GM12872 (cell line): ENCODE measurements around the gene NADSYN1.

ENCODE experiments used
- TF ChIP-seq, protein P1 (sequence below): IDR thresholded peaks from 3 replicates; pipeline ENCODE4 v1.5.1; 2011; ENCODE audit warnings: low read depth, mild to moderate bottlenecking, low read length, moderate library complexity; ENCODE audit not compliant: insufficient read depth

Gene NADSYN1

DNA sequence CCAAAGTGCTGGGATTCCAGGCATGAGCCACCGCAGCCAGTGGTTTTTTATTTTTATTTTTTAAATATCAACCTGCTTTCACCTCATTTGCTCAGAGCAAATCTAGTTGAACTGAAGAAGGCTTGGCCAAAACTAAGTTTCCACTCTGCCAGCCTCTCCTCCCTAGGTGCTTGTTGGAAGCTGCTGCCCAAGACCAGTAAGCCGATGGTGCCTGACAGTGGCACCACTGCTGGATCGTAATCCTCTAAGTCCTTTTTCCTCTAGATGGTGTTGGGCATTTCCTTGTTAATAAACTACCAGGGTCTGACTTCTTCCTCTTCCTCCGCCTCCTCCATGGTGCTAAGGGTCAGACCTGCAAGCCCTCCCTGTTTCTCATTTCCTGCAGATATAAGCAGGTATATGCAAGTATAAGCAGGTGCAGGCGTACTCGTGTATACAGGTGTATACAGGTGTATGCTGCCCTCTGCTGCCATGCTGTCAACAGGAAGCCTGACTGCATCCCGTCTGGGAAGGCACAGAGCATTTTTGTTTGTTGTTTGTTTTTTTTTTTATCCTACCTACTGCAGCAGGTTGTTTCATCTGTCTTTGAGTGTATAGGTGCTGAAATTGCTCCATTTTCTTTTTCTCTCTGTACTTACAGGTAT, 1.6 kb downstream of the NADSYN1 start:
- TF ChIP-seq, protein P1, sequence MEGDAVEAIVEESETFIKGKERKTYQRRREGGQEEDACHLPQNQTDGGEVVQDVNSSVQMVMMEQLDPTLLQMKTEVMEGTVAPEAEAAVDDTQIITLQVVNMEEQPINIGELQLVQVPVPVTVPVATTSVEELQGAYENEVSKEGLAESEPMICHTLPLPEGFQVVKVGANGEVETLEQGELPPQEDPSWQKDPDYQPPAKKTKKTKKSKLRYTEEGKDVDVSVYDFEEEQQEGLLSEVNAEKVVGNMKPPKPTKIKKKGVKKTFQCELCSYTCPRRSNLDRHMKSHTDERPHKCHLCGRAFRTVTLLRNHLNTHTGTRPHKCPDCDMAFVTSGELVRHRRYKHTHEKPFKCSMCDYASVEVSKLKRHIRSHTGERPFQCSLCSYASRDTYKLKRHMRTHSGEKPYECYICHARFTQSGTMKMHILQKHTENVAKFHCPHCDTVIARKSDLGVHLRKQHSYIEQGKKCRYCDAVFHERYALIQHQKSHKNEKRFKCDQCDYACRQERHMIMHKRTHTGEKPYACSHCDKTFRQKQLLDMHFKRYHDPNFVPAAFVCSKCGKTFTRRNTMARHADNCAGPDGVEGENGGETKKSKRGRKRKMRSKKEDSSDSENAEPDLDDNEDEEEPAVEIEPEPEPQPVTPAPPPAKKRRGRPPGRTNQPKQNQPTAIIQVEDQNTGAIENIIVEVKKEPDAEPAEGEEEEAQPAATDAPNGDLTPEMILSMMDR: no peak

DNA sequence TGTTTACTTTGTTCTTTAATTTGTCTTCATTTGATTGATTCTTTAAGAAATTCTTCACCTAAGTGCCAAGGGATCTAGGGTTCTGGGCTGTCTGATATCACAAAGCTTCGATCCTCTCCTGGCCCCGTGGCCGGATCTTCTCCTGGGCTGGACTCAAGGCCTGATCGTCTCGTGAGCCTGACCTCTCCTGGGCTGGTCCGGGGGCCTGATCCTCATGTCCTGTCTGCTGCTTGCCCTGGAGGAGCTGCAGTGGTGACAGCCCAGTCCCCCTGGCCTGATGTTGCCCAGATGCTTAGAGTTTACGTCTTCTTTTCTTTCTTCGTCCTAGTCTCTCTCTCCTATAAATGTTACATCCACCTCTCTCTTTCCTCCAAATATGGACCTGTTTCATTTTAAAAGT, 3.3 kb downstream of the NADSYN1 start:
- TF ChIP-seq, protein P1: no peak

DNA sequence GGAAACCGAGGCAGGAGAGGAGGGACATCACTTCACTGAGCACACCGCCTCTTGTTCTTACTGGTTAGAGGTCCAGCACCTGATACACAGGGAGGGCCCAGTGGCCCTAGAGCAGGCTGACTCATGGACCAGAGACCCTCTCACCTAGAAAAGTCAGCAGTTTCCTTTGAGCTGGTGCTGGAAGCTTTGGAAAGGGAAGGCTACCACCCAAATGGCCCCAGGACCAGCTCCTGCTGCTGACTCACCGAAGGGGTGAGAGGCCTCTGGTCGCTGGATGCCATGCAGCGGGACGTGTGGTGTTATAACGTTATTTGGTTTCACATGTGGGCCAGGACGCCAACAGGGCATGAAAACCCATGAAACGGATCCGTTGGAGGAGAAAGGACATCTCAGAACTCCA, 3.8 kb downstream of the NADSYN1 start:
- TF ChIP-seq, protein P1: no peak

DNA sequence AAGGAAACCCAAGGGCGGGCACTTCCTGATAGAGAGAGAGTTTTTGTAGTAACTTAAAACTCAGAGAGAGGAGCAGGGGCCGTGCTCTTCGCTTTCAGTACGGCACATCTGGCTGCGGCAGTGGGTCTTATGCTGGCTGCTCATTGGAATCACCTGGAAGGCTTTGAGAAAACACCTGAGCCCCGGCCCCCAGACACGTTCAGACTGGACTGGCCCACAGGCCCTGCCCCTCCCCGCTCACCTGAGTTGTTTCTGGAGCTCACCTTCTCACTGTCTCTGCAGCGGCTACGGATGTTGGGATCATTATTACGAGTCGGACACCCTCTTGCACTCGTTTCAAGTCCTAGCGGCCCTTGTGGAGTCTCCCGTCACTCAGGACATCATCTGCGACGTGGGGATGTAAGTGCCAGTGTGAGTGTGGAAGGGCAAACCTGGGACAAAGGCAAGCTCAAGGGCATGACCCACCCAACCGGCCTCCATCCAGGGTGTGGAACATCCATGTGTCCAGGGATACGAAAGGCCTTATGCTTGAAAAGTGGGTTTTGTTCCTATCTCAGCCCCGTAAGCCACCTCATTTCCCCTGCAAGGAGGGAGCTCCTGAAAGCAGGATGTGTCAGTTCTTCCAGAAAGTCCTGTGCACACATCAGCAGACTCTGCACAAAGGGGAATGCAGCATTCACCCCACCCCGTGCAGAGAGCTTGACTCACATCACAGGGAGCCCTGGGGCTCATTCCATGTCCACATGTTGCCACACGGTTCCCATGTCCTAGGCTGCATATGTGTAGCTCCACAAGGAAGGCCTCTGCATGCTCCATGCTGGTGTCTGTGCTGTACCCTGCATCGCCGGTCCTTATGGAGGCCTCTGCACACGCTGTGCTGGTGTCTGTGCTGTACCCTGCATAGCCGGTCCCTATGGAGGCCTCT, 5.4 kb downstream of the NADSYN1 start:
- TF ChIP-seq, protein P1: no peak

DNA sequence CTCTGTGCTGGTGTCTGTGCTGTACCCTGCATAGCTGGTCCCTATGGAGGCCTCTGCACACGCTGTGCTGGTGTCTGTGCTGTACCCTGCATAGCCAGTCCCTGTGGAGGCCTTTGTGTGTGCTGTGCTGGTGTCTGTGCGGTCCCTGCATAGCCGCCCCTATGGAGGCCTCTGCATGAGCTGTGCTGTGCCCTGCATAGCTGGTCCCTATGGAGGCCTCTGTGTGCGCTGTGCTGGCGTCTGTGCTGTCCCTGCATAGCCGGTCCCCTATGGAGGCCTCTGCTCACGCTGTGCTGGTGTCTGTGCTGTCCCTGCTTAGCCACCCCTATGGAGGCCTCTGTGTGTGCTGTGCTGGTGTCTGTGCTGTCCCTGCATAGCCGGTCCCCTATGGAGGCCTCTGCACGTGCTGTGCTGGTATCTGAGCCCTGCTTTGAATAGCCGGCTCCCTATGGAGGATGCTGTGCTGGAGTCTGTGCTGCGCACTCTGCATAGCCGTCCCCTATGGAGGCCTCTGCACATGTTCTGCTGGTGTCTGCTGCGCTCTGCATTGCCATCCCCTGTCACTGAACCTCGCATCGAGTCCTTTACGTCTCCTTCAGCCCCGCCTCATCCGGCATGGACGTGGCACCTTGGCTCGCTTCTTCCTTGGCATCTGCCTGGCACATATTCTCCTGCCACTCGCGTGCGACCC, 6.2 kb downstream of the NADSYN1 start:
- TF ChIP-seq, protein P1: no peak

DNA sequence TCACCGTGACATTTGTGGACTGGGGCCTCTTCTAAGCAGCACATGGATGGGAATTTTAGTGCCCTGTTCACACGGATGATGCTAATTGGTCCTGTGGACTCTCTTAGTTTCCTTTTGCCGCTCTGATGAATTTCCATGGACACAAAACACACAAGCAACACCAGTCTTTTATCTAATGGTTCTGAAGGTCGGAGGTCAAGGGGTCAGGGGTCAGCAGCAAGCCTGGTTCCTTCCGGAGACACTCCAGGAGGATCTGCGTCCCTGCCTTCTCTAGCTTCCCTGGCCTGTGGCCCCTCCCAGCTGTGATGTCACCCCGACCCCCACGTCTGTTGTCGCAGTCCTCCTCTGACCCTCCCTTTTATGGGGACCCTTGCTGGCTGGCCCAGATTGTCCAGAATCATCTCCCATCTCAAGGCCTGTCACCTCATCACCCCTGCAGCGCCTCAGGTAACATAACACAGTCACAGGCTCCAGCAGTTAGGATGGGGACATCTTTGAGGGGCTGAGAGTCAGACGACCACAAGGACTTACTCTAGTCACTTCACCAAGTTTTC, 6.8 kb downstream of the NADSYN1 start:
- TF ChIP-seq, protein P1: no peak

DNA sequence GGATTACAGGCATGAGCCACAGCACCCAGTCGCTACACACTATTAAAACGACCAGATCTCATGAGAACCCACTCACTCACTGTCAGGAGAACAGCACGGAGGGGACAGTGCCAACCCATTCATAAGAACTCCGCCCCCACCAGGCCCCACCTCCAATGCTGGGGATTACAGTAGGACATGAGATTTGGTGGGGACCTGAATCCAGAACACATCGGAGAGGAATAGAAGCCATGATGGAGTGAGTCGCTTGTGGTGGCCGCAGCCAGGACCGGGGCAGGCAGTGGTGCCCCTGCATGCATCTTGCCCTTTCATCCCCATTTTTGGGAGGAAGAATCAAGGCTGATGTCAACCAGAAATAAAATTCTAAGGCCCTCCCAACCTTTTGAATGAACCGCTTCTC, 8.7 kb downstream of the NADSYN1 start:
- TF ChIP-seq, protein P1: no peak
